IPS-NIHi11 (cell line): ENCODE measurements around the gene ASIP.
A peak's percentile ranks its signal among the peaks of the same experiment; 100 is the strongest.
"Not testable (repeated sequence)": the region's sequence is repeated elsewhere in the genome, so short reads cannot be mapped to it uniquely, and the experiment has no call there.

Source experiments
- DNase-seq: peaks from one replicate; pipeline ENCODE4 v3.0.0; 2012; ENCODE audit warnings: mixed read lengths, low spot score

ASIP gene, protein sequence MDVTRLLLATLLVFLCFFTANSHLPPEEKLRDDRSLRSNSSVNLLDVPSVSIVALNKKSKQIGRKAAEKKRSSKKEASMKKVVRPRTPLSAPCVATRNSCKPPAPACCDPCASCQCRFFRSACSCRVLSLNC

DNA sequence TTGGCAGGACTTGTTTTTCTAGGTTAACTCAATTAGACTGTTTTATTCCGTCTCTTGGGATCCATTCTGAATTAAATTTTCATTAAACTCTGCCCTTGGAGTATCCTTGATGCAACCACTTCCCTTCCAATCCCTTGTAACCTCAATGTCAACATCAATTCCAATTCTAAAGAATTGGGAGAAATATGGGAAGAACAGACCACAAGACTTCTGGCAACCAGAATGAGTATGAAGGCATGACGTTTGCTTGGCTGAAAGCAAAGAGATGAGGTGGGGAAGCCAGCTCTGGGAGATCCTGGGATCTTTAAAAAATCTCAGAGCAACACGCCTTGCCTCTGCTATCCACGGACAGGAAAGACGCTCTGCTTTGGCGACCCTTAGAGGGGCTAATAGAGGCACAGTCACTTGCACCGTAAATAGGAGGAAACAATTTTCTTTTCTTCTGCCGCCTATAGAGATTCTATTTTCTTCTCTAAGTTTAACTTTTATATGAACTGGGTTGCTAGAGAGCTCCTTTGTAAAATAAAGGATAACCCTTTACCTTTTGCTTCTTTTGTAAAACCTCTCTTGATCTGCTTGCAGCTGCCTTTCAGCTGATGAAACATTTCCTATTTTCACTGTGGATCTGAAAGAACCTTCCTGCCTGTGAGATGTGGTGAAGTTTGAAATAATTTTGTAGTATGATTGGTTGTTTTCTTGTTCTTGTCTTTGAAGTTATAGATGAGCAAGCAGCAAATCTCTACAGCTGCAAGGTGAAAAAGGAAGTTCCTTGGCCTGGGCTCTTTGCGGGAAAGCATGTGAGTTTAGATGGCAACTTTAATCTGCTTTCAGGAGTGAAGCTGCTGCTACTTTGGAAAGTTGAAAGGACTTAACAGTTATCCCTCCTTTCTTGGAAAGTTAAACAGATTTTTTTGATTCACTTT is at the start of gene ASIP:
Gene ASIP (plus strand): TSS at position 731 of the 923 bp plus-strand sequence. CDS start 18,952 bp downstream, outside the sequence.
- no peak for DNase-seq

DNA sequence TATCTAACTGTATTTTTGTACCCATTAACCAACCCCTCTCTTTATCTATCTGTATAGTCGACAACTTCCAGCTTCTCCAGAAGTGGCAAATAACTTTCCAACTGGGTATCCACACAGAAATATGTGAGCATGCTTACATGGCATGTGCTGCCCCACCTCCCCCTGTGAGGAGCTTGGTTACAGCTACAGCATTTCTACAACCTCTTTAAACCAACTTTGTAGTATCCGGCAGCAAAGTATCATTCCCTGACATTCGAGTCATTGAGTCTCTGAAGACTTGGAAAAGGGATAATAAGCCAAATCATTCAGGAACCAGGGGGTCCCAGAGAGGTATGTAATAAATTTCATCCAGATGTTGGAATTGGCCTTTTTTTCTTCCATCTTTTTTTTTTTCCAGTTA is 48.2 kb upstream of the ASIP start:
- DNase-seq: no peak

DNA sequence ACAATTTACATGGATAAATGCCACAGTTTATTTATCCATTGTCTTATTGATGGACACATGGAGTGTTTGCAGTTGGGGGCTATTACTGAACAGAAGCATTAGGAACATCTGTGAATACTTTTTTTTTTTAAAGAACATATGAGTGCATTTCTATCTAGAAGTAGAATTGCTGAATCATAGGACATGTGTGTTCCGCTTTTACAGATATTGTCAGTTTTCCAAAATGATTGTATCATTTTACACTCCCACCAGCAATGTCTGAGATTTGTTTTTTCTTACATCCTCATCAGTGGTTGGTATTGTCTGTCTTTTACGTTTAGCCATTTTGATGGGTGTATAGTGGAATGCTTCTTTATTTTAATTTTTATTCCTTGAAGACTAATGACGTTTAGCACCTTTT is 42.0 kb upstream of the ASIP start:
- DNase-seq: no peak

DNA sequence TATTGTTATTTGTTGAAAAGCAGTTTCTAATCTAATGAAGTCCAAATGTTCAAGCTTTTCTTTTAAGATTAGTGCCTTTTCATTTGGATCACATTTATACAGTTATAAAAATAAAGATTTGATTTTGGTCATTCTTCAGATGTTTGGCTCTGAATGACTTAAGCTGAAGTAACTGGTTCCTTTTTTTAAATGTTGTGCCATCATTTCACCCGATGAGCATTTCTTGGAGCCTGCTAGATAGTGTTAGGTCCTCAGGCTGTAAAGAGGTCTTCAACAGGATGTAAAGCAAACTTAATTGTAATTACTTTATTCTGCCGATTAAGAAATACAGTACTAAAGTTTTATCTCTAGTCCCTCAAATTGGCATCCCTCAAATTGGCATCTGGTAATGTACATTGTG is 41.2 kb upstream of the ASIP start:
- no peak for DNase-seq

DNA sequence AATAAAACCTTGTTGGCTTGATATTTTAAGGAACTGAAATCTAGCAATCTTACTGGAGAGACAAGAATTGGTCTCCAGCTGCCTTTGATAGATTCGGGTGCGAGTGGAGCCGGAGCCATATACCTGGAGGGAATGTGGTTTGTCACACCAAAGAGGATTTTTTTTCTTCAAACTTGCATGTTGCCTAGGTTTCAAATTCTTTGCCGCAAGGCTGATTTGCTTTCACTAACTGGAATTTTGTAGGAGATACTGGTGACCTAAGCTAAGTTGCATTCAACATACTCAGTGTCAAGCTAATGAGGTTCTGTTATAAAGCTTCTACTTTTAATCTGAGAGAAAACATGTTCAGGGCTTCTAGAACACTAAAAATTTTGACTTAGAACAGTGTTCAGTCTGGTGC is 39.7 kb upstream of the ASIP start:
- DNase-seq: no peak

DNA sequence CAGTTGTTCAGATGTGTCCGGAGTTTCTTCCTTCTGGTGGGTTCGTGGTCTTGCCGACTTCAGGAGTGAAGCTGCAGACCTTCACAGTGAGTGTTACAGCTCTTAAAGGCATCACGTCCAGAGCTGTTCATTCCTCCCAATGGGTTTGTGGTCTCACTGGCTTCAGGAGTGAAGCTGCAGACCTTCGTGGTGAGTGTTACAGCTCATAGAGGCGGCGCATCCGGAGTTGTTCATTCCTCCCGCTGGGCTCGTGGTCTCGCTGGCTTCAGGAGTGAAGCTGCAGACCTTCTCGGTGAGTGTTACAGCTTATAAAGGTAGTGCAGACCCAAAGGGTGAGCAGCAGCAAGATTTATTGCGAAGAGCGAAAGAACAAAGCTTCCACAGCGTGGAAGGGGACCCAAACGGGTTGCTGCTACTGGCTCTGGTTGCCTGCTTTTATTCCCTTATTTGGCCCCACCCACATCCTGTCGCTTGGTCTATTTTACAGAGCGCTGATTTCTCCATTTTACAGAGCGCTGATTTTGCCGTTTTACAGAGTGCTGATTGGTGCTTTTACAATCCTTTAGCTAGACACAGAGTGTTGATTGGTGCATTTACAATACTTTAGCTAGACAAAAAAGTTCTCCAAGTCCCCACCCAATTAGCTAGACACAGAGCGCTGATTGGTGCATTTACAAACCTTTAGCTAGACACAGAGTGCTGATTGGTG is 35.9 kb upstream of the ASIP start:
- not testable (repeated sequence) for DNase-seq

DNA sequence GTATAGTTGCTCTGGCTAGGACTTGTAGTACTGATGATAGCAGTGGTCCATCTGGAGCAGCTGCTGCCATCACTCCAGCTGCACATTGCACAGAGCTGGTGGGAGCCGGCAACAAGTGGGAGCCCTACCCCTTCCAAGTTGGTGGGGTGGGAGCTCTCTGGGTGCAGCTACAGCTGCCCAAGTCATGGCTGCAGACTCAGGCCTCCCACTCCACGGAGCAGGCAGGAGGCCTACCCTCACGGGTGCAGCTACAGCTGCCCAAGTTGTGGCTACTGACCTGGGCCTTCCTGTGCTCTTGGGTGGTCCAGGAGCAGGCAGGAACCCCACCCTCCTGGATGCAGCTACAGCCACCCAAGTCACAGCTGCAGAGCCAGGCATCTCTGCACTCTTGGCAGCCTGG is 32.1 kb upstream of the ASIP start:
- DNase-seq: no peak

DNA sequence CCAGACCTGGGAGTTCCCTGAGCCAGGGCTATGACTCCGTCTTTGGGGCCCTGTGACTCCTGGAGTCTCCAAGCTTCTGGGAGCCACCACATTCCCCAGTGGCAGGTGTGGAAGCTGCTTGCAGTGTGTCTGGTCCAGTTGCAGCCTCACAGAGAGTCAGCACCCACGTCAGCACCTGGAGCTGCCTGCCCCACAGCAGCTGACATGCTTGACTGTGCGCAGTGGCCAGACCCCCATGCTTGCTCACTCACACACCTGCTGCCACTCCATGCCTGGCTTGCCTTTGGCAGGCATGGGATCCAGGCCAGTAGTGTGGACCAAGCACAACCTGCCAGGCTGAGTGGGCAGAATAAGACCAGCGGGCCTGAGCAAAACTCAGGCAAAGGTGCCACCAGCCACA is 31.0 kb upstream of the ASIP start:
- DNase-seq: no peak

DNA sequence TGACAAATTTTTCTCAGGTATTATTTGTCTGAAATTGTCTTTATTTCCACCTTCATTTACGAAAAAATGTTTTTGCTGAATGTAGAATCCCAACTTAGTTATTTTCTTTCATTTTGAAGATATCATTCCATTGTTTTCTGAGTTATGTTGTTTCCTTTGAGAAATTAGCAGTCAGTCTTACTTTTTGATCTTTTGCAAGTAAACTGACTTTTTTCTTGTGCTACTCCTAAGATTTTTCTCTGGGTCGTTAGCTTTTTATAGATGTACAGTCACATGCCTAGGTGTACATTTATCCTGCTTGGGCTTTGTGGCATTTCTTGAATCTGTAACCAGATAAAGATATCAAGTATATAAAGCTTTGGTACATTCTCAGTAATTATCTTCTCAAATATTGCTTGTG is 29.6 kb upstream of the ASIP start:
- no peak for DNase-seq

DNA sequence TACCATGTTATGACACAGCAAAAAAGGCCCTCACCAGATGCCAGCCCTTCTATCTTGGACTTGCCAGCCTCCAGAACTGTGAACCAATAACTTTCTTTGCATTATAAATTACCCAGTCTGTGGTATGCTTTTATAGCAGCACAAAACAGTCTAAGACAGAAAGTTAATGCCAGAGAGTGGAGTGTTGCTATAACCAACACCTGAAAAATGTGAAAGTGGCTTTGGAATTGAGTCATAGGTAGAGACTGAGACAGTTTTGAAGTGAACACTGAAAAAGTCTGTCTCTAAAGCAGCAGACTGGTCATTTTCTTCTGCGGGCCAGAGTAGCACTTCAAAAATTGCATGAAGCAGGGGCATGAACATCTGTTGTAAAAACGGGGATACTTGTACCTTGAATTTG is 28.0 kb upstream of the ASIP start:
- no peak for DNase-seq

DNA sequence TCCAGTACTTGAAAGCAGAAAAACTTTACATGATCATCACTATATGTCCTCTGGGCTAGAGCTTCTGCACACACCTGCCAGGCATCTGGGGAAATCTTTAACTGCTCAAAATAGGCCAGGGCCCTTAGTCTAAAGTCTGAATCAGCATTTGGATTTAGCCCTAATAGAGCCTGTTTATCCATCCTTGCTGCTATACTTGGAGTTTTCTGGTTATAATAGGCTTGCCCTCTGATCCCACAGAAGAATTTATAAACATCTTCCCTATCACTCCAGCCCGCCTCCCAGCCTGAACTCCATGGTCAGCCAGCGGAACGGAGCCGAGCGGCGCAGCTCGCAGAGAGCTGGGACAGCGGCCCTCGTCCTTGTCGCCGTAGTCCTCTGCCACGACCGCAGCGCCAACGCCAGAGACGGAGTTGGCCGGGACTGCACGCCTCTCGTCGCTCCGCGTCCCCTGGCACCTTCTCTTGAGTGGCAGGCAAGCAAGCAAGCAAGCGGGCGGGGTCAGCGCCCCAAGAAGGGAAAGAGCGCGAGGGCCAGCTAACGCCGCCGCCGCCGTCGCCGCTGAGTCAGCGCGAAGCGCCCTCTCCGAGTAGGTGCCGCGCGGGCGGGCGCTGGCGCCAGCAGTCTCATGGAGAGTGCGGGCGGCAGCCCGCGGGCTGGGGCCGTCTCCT is 25.4 kb upstream of the ASIP start:
- DNase-seq: peak; percentile 89

DNA sequence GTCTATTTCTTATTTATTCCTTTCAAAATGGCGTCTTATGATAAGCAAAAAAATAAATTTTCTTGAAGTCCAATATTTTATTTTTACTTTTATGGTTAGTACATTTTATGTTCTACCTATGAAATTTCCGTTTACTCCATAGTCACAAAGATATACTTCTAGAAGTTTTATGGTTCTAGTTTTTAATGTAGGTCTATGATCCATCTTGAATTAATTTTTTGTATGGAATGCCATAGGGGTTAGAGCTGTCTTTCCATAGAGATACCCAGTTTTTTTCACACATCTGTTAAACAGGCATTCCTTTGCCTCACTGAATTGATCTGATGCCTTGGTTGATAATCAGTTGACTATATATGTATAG is 24.9 kb upstream of the ASIP start:
- DNase-seq: no peak

DNA sequence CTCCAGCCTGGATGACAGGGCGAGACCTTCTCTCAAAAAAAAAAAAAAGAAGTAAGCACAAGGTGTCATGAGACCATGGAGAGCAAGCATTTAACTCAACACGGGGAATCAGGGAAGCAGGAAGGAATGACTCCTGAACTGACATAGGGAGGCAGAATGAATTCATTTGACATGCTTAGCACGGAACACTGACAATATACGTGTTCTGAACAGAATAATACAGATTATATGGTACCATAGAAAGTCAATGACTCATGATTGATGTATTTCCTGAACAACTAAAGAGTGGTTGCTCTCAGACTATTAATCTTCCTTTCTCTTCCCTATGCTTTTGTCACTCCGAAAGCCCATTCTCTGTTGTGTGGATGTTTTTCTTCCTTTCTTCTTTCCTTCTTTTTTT is 20.7 kb upstream of the ASIP start:
- no peak for DNase-seq

DNA sequence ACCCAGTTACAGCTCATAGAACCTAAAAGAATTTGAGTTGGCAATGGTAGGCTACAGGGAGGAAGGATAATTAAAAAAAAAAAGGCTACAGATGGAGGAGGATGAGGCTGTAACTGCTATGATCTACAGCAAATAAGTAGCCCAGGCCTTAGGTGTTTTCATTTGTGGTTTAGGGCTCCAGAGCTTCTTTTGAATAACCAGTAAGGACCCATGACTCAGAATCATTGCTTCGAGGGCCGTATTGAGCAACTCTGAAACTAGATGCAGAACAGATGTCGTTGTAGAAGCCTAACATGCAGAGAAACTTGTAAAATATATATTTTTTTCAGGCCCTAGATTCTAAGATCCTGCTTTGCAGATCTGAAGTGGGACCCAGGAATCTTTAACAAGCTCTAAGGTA is 19.0 kb upstream of the ASIP start:
- DNase-seq: no peak

DNA sequence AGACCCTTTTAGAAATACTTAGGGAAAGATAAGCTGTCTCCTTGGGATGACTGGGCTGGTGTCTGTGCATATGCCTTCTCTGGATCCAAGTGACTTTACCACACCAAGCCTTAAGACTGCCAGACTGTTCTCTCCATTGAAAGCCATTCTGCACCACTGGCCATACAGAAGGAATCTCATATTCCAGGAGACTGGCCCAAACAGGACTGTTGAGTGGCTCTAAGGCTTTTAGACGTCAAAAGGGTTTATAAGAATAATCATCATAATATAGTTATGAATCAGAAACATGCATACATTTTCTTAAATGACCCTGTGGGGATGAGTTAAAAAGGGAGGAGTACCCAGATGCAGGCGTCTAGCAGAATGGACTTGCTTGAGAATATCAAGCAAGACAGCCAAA is 17.0 kb upstream of the ASIP start:
- not testable (repeated sequence) for DNase-seq

DNA sequence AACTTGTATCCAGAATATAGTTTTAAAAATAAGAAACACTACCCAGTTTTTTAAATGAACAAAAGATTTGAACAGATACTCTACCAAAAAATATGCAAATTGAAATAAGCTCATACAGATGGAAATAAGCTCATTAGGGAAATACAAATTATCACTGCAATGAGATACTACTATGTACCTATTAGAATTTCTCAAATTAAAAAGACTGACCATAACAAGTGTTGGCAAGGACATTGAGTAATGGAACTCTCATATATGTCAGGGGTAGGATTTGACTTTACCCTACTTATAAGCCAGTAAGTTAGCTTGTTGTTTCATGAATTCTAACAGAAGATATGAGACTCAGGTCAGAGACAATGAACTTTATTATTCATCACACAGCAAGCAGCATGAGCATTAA is 9.6 kb upstream of the ASIP start:
- no peak for DNase-seq

DNA sequence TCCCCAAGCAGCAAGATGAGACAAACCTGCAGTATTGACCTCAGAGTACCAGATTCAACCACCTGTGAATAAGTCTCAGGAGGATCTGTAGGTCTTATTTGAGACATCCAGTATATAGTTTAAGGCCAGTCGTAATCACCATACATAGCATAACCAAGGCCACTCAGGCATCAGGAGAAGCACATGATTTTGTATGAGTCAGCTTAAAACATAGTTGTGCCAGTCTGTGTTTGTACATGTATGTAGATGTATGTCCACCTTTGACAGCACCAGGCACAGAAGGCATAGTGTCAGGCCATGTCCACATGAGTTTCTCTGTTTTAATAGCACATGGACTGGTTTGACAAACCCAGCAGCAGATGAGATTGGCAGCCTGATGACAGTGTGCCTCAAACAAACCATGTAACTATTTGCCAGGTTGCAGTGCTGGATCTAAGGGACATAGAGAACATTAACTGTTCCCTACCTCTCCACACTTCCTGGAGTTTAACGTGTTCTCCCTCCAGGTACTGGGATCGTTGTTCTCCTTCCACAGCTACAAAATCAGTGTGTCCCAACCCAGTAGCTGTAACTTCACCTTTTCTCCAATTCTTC is 8.6 kb upstream of the ASIP start:
- DNase-seq: no peak

DNA sequence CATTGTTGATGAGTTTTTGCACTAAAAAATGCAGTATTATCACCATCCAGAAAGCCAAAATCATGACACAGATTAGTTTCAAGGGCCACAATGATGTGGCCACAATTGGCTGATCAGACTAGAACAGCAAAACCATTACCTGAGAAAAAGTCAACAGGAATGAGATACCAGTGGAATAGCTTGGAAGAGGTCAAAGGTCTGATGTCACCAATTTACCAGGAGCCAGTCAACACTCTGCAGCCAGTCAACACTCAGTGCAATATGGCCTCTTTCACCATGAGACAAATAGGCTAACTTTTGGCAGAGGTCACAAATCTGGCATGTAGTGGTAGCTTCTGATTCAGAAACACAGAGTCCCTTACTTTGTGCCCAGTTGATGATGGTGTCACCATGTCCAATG is 7.5 kb upstream of the ASIP start:
- no peak for DNase-seq

DNA sequence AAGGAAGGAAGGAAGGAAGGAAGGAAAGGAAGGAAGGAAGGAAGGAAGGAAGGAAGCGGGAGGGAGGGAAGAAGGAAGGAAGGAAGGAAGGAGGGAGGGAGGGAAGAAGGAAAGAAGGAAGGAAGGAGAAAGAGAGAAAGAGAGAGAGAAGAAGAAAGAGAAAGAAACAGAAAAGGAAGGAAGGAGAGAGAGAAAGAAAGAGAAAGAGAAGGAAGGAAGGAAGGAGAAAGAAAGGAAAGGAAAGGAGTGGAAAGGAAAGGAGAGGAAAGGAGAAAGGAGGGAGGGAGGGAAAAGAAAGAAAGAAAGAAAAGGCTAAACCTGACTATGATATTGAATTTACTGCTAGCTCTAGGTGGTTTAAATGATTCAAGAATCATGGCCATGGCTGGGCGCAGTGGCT is 5.3 kb upstream of the ASIP start:
- DNase-seq: no peak

DNA sequence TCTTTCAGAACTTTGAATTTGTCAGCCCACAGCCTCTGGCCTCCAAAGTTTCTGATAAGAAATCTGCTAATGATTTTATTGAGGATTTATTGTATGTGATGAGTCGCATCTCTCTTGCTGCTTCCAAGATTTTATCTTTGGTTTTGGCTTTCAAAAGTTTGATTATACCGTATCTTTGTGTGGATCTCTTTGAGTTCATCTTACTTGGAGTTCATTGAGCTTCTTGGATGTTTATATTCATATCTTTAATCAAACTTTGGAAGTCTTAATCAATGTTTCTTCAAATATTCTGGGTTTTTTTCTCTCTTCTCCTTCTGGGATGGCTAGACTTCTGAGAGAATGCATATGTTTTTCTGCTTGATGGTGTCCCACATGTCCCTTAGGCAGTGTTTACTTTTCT is 3.3 kb upstream of the ASIP start:
- no peak for DNase-seq

DNA sequence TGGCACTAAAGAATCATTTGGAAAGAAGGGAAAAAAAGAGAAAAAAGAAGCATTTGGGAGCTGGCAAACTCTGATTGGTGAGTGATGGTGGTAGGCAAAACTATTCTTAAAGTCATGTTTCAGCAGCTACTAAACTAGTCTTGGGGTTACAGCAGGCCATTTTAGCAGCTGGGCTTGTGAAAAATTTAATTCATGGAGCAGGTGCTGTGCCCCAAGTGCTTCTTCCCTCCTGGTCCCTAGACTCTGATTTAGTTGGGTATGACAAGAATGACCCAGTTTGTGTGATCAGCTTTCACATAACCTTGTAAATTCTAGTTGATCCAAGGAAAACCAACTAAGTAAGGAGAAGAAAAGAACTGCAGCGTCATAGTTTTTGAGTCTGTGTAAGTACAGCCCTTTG is 1.1 kb upstream of the ASIP start:
- no peak for DNase-seq

DNA sequence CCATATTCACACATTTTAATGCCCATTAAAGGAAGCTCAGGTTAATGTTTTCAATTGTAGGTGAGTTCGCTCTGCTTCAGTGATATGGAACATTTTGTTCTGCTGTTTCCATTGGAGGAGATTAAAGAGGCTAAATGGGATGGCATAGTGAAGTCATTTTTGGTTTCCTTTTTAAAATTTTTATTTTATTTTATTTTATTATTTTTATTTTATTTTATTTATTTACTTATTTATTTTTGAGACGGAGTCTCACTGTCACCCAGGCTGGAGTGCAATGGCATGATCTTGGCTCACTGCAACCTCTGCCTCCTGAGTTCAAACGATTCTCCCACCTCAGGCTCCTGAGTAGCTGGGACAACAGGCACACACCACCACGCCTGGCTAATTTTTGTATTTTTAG is 792 bp downstream of the ASIP start:
- not testable (repeated sequence) for DNase-seq
